AG10803 (cell line): ENCODE data around the gene TBC1D22A.

ENCODE experiments used
- DNase-seq: peaks from one replicate; pipeline ENCODE4 v3.0.0; 2010; ENCODE audit warnings: low read depth
- H3K4me3 ChIP-seq: 2 replicates; pipeline ENCODE4 v1.5.1; 2011; ENCODE audit warnings: mild to moderate bottlenecking, low read length, control low read depth
- TF ChIP-seq, protein P1 (sequence below): conservative IDR thresholded peaks from 2 replicates; pipeline ENCODE4 v1.5.1; 2011; ENCODE audit warnings: mild to moderate bottlenecking, low read length, control low read depth, inconsistent platforms

The TBC1D22A gene

DNA sequence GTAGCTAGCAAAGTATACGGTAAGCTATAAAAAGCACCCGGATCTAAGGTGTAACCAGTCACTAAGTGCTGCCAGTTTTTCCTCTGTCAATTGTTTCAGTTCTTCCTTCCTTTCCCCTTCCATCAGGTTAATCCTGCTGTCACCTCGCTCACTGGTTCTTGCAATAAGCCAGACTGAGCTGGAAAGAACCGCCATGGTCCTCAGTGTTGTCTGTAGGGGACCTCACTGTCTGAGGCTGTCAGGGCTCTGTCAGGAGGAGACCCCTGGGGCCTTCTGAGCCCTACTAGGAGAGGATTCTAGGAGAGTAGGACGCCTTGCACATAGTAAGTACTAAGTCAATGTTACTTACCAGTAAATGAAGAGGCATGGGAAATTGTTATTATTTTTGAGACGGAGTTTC, 1.4 kb upstream of the TBC1D22A start:
- H3K4me3 ChIP-seq: peak overlapping the region; percentile 97
- TF ChIP-seq, protein P1, sequence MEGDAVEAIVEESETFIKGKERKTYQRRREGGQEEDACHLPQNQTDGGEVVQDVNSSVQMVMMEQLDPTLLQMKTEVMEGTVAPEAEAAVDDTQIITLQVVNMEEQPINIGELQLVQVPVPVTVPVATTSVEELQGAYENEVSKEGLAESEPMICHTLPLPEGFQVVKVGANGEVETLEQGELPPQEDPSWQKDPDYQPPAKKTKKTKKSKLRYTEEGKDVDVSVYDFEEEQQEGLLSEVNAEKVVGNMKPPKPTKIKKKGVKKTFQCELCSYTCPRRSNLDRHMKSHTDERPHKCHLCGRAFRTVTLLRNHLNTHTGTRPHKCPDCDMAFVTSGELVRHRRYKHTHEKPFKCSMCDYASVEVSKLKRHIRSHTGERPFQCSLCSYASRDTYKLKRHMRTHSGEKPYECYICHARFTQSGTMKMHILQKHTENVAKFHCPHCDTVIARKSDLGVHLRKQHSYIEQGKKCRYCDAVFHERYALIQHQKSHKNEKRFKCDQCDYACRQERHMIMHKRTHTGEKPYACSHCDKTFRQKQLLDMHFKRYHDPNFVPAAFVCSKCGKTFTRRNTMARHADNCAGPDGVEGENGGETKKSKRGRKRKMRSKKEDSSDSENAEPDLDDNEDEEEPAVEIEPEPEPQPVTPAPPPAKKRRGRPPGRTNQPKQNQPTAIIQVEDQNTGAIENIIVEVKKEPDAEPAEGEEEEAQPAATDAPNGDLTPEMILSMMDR: no peak
- no peak for DNase-seq

DNA sequence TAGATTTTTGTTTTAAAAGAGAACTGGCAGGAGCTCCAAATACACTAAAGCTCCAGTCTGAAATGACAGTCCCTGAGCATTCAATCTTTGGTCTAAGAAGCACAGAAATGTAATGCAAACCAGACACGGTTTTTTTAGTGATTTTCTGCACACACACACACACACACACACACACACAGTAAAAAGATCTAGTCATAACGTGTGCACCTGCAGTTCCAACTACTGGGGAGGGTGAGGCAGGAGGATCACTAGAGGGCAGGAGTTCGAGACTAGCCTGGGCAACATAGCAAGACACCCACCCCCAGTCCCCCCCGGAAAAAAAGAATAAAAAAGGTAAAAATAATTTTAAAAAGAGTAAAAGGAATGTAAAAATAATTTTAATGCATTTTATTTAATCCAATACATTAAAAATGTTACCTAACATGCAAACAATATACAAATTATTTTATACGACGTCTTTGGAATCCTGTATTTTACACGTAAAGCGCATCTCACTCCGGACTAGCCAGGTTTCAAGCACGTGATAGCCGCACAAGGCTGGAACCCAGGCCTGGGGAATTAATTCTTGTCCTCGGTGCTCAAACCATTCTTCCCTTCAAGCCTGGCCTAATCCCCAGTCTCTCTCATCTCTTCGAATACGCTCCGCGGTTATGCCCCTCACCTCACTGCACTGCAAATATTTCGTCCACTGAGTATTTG, 762 bp upstream of the TBC1D22A start:
- TF ChIP-seq, protein P1: no peak
- no peak for DNase-seq

DNA sequence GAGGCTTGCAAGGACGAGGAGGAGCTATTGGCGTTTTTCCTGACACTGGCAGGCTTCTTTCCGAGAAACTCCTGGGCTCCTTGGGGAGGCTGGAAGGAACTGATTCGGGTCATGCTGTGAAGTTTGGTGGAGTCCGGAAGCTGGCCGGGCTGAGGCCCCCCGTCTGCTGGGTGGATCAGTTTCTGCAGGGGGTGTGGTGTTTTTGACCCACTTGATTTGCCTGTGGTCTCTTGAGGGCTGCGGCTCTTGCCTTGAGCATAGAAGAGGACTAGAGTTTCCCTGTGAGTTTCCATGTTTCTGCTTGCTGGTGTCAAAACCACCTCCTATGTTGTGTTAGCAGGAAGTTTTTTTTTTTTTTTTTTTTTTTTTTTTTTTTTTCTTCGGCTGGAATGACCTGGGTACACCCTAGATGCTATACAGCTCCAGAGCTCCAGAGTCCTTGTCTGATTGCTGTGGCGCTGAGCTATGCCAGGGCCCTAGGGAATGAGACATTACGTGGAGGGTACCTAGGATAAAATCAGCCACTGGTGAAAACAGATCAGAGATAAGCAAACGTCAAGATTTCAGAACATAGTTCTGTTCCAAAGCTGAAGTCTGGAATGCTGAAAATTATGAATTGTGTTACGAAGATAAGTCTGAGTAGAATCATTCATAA, 728 bp downstream of the TBC1D22A start:
- TF ChIP-seq, protein P1: 0 out of 2 replicates have a peak, but pooled peaks have one; percentile 5
- DNase-seq: no peak

More for the DNA sequence above, 762 bp upstream of the TBC1D22A start:
- peak overlapping the region; percentile 97 for H3K4me3 ChIP-seq

DNA sequence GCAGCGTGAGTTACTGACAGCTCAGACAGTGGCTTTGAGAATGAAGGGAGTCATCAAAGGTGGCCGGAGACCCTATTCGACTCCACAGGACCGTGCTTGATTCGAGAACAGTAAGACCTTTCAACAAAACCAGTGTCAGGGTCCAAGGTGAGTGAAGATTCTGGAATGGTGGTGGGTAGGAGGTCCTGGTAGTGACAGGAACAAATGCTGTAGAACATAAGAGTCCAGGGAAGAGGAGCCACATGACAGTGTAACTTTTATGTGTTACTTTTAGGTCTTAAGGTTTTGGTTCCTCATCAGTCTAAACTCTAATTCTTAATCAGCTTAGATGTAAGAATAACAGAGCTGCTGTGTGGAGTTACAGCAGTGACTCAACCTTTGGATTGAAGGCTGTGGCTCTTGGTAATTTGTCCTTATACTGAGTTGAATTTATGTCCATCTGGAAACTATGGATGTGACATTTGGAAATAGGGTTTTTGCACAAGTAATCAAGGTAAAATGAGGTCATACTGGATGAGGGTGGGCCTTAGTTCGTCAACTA, 1.8 kb downstream of the TBC1D22A start:
- DNase-seq: no peak
- no peak overlapping the region for H3K4me3 ChIP-seq
- TF ChIP-seq, protein P1: no peak

More for the DNA sequence above, 728 bp downstream of the TBC1D22A start:
- H3K4me3 ChIP-seq: peak overlapping the region; percentile 97

DNA sequence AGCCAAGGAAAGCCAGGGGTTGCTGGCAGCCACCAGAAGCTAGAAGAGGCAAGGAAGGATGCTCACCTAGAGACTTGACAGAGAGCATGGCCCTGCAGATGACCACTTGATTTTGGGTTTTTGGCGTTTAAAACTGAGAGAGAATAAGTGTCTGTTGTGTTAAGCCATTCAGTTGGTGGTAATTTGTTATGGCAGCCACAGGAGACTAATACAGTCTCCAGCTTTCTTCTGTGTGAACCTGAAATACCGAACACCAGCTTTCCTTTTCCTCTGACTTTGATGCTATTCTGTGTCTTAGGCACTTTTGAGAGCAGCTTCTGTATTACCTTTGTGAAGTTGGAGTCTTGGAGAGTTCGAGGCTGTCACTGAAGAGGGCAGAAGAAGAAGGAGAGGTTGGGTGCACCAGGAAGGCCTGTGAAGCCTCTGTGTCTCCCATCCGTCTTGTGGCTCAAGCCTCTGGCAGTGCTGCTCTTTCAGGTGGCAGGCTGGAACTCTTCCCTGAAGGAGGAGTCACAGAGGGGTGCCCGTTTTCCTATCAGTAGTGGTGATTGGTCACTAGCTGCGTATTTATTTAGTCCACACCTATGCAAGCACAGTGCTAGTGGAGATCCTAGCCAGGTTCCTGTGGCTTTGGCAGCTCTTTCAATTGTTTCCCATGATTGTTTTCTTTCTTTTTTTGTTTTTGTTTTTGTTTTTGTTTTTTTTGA, 2.5 kb downstream of the TBC1D22A start:
- no peak for DNase-seq
- no peak overlapping the region for H3K4me3 ChIP-seq
- TF ChIP-seq, protein P1: no peak

DNA sequence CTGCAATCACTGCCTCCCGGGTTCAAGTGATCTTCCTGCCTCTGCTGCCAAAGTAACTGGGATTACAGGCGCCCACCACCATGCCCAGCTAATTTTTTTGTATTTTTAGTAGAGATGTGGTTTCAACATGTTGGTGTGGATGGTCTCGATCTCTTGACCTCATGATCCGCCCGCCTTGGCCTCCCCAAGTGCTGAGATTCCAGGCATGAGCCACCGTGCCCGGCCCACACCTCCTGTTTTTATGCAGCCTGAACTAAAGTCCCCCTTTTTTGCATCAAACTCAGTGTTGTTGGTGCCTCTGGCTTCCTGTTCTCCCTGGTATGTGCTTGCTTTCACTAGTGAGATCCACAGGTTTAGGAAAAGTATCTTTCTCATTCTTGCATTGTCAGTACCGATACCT, 4.2 kb downstream of the TBC1D22A start:
- no peak for DNase-seq
- TF ChIP-seq, protein P1: no peak
- no peak overlapping the region for H3K4me3 ChIP-seq
